ENCODE data around the gene DHDH. TPM values are rescaled to one million over a fixed set of nuclear protein-coding genes. Genes with fewer than 3 reads are reported as not detected.

DHDH gene
- total RNA-seq, 6 experiments from 2014 or later: 0.29 TPM; not detected in 5

DNA sequence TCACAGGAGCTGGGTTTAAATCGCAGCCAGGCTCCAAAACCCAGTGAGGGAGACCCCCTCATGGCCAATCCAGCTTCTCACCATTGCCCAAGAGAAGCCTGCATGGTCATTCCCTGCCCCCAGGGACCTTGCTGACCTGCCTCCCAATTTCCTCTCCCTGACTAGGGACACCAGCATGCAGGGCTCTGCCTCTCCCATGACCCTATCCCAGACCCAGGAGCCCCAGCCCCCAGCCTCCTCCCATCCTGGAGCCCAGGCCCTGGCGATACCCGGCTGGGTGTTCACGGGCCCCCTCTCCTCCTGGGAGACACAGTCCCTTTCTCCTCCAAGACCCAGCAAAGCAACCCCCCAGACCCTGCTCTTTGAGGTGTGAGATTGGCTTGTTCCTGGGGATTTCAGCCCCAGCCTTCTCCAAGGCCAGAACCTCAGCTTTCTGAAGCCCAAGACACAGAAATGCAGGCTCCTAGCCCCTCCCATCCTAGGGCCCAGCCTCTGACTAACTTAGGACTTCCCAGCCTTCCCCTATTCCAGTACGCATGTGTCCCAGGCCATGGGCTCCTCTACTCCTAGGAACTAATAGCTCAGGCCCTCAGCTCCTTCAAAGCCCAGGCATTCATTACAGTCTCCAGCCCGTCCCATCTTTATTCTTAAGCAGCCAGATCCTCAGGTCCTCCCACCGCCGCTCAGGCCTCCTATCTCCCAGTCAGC lies 58.5 kb downstream of the DHDH start:
- Histone ChIP-seq H3K36me3 (peaks cover 0 to 11% (median 0%) of the 10 kb centered on the region in 4 donors), H3K4me3 (peak overlapping the region; percentile 85 to 89 (median 87)), H3K9me3 (no peaks in the 10 kb centered on the region), H3K4me1 (peaks cover 0 to 18% (median 11%) of the 10 kb centered on the region in 4 donors), H3K27ac (peak overlapping the region; percentile 94 to 99 (median 97)), H3K27me3 (no peaks in the 10 kb centered on the region)
- intact Hi-C loops (cut with DNase I): no loop called here
- WGBS (ENCODE audit: insufficient coverage, low coverage, low lambda C conversion rate, missing lambda C conversion rate): 6% methylated on average over 5 of the region's 8 CpGs
- TF ChIP-seq CTCF (IDR thresholded peaks at IDR 0.05) (no peak), POLR2A (IDR thresholded peaks at IDR 0.05) (peak; percentile 14)
- ATAC-seq (peak in 3 of 4 donors; percentile 14 to 22 (median 16)), DNase-seq (peak in 1 of 3 donors; percentile 54)

GRCh38 chr19:48992581-48993174 lies 59.2 kb downstream of the DHDH start:
- Histone ChIP-seq H3K4me3 (peak overlapping the region; percentile 85 to 89 (median 87)), H3K27me3 (no peaks in the 10 kb centered on the region), H3K36me3 (peaks cover 0 to 10% (median 0%) of the 10 kb centered on the region in 4 donors), H3K27ac (peak overlapping the region; percentile 94 to 99 (median 97)), H3K4me1 (peaks cover 0 to 18% (median 11%) of the 10 kb centered on the region in 4 donors), H3K9me3 (no peaks in the 10 kb centered on the region)
- ATAC-seq (peak; percentile 1 to 3 (median 2)), DNase-seq (peak in 2 of 3 donors; percentile 55 to 61)
- WGBS (ENCODE audit: insufficient coverage, low coverage, low lambda C conversion rate, missing lambda C conversion rate): 0% methylated on average over 9 of the region's 20 CpGs
- intact Hi-C loops (cut with DNase I): no loop called here
- no peak for TF ChIP-seq POLR2A (IDR thresholded peaks at IDR 0.05)
- TF ChIP-seq CTCF (IDR thresholded peaks at IDR 0.05): no peak

GRCh38 chr19:48993175-48994034 lies 59.9 kb downstream of the DHDH start, which contains the start of the genes GYS1 and RUVBL2:
GYS1 (minus strand) TSS chr19:48993309; CDS start chr19:48993112, 197 bp downstream.
RUVBL2 (plus strand) TSS chr19:48993887; CDS start chr19:48993912, 25 bp downstream.
- ATAC-seq: peak; percentile 87 to 95 (median 92)
- TF ChIP-seq CTCF (IDR thresholded peaks at IDR 0.05) (peak; percentile 96 to 99 (median 98)), POLR2A (IDR thresholded peaks at IDR 0.05) (peak; percentile 92)
- WGBS (ENCODE audit: insufficient coverage, low coverage, low lambda C conversion rate, missing lambda C conversion rate): 0% methylated on average over 18 of the region's 56 CpGs
- H3K36me3 ChIP-seq: peaks cover 0 to 5% (median 0%) of the 10 kb centered on the region in 4 donors
- no peaks in the 10 kb centered on the region for H3K27me3 ChIP-seq
- intact Hi-C loops (cut with DNase I): no loop called here
- H3K9me3 ChIP-seq: no peaks in the 10 kb centered on the region
- peaks cover 0 to 18% (median 11%) of the 10 kb centered on the region in 4 donors for H3K4me1 ChIP-seq
- peak within 1 kb of the TSS; percentile 94 to 99 (median 97) for H3K27ac ChIP-seq
- peak within 1 kb of the TSS; percentile 85 to 89 (median 87) for H3K4me3 ChIP-seq
- peak; percentile 100 for DNase-seq

DNA sequence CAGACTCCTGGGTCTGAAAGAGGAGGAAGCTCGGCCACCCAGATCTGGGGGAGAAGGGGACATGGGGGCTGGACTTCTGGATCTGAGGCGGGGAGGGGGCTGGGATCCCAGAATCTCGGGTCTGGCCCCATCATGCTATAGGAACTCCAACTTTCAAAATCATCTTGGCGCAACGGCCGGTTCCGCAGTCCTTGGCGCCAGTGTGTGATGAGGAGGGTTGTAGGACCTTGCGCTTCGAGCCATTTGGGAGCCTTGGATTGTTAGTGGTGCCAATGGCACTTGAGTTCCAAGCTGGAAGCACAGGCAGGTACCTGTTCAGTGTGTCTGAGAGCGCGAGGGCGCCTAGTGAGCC lies 60.5 kb downstream of the DHDH start:
- H3K27ac ChIP-seq: peak overlapping the region; percentile 94 to 99 (median 97)
- DNase-seq (no peak), ATAC-seq (no peak)
- H3K4me1 ChIP-seq: peaks cover 0 to 18% (median 11%) of the 10 kb centered on the region in 4 donors
- H3K4me3 ChIP-seq: peak overlapping the region; percentile 85 to 89 (median 87)
- no peaks in the 10 kb centered on the region for H3K9me3 ChIP-seq
- intact Hi-C loops (cut with DNase I): no loop called here
- no peaks in the 10 kb centered on the region for H3K27me3 ChIP-seq
- H3K36me3 ChIP-seq: no peaks in the 10 kb centered on the region
- WGBS (ENCODE audit: insufficient coverage, low coverage, low lambda C conversion rate, missing lambda C conversion rate): 2% methylated on average over 5 of the region's 13 CpGs
- TF ChIP-seq CTCF (IDR thresholded peaks at IDR 0.05) (no peak), POLR2A (IDR thresholded peaks at IDR 0.05) (no peak)
